CMK (cell line): ENCODE results near the gene P3H4.

Source experiments
- DNase-seq: peaks from one replicate; pipeline ENCODE4 v3.0.0-alpha.2; 2010; ENCODE audit warnings: low read depth

P3H4 gene

DNA sequence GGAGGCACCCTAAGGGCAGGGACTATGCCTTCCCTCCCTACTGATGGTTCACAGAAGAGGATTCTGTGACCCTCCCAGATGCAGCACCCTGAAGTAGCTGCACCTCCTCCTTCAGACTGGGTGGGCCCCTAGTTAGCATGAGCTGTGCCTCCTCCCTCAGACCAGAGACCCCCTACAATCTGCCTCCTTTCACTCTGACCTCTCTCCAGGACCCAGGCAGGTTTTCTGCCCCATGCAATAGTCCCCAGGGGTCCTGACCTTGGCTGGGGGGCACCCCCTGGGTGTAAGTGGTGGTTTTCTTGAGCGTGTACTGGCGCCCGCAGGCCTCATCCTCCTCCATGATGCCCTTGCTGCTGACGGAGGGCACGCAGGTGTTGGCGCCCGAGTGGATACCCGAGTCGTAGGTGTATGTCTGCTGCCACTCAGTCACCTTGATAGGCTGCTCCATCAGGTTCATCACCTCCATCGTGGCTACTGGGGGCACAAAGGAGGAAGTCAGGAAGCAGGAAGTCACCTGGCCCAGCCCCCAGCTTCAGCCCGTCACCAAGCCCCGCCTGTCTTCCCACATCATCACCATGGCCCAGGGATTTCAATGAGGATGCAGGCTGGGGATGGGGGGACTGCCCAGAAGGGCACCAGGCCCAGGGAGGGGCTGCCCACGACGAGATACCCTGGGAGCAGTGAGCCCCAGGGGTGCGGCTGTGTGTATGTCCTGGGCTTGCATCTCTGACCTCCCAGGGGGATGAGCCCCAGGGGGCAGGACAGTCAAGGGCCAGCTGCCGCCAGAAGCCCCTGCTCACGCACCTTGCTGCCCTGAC is 40.2 kb downstream of the P3H4 start:
- DNase-seq, result no peak

DNA sequence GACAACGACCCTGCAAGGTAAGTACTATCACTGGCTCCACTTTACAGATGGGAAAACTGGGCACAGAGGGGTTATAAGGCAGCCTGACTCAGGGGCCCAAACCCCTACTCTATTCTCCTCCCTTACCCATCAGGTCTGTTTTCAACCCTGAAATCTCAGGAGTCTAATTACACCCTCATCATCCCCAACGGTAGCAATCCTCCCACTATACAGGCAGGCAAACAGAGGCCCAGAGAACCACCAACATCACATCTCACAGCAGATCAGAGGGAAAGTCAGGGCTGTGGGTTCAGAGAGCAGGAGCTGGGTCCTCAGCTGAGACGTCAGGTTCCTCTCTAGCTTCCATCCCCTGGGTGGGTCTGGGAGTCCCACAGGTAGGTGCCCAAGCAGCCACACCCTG is 41.8 kb downstream of the P3H4 start:
- DNase-seq, result no peak

DNA sequence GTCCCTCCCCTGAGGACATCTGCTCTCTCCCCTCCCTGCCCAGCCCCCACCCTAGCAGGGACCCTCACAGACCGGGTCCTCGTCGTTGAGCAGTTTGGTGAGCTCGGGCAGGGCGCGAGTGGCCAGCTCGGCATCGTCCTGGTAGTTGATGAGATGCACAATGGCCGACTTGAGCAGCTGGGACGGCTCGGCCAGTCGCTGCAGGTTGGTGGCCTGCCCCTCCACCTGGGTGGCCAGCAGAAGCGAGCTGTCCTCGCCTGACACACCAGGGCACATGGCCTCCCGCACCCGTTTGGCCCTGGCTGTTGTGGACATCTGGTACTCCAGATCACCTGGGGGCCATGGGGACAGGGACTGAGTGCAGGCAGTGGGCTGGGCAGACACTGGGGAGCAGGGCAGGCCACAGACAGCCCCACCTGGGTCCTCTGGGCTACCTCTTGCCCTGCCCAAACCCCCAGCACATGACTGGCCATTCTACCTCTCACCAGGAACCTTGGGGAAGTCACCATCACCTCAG is 42.3 kb downstream of the P3H4 start:
- DNase-seq, result no peak

DNA sequence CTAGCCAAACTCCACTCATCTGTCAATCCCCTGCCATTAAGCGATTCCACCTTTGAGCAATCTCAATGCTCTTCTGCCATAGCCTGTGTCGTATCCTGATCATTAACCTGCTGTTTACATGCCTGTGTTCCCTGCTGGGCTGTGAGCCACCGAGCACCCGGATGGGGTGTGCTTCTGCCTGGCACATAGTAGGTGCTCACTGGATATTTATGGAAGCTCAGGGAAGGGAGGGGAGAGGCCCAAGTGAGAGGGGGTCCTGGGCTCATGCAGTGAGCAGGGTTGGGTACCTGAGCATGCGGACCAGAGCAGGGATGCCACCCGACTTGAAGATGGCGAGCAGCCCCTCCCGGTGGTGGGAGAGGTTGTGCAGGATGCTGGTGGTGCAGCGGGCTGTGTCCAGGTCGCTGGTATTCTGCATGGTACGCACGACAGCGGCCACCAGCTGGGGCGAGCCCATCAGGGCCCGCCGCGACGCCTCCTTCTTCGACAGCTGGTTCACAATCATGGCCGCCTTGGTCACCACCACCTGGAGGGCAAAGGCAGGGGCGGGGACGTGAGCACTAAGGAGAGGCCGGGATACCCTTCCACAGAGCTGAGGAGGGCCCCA is 43.0 kb downstream of the P3H4 start:
- DNase-seq, result no peak

DNA sequence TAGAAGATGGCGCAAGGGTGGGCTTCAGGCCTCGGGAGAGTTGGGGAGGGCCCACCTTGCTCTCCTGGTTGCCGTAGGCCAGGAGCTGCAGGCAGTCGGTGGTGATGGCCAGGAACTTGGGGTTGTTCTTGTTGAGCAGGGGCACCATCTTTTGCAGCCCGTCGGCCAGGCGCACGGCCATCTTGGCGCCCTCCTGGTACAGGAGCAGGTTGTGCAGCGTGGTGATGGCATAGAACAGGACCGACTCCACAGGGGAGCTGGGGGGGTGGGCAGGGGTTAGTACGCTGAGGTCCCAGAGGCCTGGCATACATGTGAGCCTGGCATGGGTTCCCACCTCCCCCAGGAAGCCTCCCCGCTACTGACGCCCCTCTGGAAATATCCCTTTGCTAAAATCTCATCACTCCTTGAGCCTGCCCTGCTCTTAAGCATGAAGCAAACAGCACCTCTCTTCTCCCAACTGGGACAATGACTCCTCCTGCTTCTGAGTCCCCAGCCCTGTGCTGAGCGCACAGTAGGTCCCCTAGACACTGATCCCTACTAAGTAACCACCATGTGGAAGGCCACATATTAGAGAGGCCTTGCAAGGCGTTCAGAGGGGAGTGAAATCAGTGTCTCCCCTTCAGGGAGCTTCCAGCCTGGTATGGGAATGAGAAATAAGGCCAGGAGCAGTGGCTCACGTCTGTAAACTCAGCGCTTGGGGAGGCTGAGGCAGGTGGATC is 44.3 kb downstream of the P3H4 start:
- no peak for DNase-seq

DNA sequence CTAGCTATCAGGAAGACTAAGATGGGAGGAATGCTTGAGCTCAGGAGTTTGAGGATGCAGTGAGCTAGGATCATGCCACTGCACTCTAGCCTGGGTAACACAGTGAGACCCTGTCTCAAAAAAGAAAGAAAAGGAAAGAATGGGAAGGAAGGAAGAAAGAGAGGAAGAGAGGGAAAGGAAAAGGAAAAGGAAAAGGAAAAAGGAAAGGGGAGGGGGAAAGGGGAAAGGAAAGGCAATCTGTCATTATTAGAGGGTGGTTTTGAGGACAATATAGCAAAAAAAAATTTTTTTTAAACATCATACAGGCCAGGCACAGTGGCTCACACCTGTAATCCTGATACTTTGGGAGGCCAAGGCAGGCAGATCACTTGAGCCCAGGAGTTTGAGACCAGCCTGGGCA is 45.6 kb downstream of the P3H4 start:
- DNase-seq, result no peak

DNA sequence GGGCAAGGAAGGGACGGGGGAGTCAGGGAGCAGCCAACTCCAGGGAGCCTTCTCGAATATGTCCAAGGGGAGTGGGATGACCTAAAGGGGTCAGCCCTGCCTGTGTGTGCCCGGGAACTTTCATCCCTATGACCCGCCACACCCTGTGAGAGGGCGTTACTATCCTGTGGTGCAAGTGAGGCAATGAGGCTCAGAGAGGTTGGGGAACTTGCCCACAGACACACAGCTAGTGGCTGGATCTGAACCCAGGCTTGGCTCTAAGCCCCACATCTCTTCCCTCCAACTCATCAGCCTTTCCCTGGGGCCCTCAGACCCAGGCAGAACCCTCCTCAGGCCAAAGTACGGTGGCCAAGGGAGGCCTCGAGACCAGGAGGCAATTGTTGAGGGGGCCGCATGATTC is 48.4 kb downstream of the P3H4 start:
- no peak for DNase-seq

DNA sequence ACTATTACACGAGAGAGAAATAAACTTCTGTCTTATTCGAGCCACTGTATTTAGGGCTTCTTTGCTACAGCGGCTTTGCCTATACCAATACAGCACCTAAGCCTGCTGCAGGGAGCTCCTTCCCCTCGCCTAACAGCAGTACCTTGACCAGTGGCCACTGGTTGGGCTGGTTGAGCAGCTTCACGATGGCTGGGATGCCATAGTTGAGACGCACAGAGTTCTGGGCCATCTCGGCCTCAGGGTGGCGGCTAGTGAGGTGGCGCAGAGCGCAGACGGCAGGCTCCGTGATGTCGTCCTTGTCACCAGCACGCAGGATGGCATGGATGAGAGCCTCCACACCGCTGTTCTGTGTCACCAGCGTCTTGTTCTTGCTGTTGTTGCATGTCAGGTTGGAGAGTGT is 48.9 kb downstream of the P3H4 start:
- no peak for DNase-seq

DNA sequence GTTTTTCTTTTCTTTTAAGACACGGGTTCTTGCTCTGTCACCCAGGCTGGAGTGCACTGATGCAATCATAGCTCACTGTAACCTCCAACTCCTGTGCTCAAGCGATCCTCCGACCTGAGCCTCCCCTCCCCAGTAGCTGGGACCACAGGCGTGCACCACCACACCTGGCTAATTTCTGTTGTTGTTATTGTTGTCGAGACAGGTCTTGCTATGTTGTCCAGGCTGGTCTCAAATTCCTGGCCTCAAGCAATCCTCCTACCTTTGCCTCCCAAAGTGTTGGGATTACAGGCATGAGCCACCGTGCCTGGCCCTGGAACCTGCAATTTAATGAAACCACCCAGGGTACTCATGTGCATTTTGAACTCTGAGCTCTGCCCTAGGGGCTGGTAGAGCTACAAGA is 49.4 kb downstream of the P3H4 start:
- DNase-seq, result no peak

DNA sequence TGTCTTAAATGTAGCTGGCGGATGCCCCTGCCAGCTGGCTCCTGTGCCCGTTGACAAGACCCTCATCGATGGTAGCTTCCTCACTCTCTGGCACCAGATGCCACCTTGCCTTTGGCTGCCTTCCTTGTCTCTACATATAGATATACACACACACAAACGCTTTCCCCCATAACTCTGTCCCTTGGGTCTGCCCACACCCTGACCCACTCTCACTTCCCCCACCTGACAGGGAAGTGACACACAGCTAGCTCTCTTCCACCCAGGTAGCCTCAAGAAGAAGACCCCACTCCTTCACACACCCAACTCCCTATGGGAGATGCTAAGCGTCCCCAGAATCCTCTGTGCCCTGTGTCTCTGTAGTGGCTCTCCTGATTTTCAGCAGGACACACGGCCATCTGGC is 50.9 kb downstream of the P3H4 start:
- DNase-seq, result no peak

DNA sequence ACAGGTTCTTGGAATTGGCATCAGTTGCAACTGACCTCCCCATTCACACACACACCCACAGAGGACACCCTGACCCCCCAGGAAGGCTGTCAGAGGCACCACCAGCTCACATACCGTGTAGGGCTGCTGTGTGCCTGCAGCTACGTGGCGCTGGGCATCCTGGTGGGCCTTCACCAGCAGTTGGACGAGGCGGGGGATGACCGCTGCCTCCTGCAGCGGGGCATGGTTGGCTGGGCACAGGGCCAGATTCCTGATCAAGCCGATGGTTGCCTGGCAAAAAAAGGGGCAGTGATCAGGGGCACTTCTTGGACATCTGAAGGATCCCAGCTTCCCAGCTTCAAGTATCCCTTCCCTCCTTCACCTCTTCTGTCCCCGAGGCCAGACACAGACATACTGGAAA is 53.1 kb downstream of the P3H4 start:
- DNase-seq, result no peak

DNA sequence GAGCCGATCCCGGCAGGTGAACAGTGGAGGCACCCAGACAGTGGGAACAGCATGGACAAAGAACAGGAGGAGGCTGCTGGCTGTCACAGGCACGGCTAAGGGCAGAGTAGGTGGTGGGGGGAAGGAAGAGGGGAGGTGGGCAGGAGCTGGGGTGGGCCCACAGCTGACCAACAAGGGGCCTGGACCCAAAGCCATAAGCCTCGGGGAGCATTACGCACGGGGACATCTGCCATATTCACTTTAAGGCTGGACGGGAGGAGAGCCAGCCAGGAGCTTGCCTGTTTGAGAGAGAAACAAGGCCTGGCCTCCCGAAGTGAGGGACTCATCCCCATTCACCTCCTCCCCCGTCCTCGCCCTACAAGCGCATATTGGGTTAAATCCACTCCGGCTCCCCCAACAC is 57.7 kb downstream of the P3H4 start:
- DNase-seq, result no peak
